A549 (cell line): Measurements from ENCODE around the gene DEXI. TPM values are rescaled to one million over a fixed set of nuclear protein-coding genes. Genes with fewer than 3 reads are reported as not detected.

Source experiments
- ATAC-seq, 2 experiments: fragments of 200-7000 bp in 1 of 2; fragments of >200 bp in 1 of 2; cut with Nextera tagmentation in 1 of 2; cut with Tn5 transposase in 1 of 2; 3 replicates each; pipeline versions ENCODE4 v1.8.0 to v1.9.1; 2018 to 2020; ENCODE audit warnings: mild to moderate bottlenecking in 1 of 2, moderate library complexity in 1 of 2
- CTCF ChIA-PET: fragments of 300-600 bp; sonication (Branson Sonifier 250); formaldehyde crosslinking; extraction: SDS; loops from one replicate; lab custom pipeline; 2021; ENCODE audit warnings: antibody characterized with exemption, inconsistent platforms; lab: Yijun Ruan, JAX
- POLR2A ChIA-PET: fragments of 350-600 bp; formaldehyde crosslinking; extraction: SDS; loops from one replicate; lab custom pipeline; 2021; ENCODE audit warnings: antibody characterized with exemption, inconsistent platforms; lab: Yijun Ruan, JAX
- DNase-seq, 2 experiments: peaks; one replicate each; pipeline versions ENCODE4 v3.0.0 to v3.0.0-alpha.2; 2011 to 2016; ENCODE audit warnings: low read depth in 1 of 2, low spot score in 1 of 2
- FAIRE-seq: peaks from 2 replicates; lab custom pipeline; 2011; peaks lifted over from hg19 to GRCh38; lab: Jason Lieb, UNC
- H3K27ac ChIP-seq, 2 experiments: fragments of >200 bp; sonication (Bioruptor Twin); formaldehyde crosslinking; 3 replicates each; pipeline ENCODE4 v1.5.1; 2016 to 2017
- H3K4me1 ChIP-seq: fragments of >200 bp; sonication (Bioruptor Twin); formaldehyde crosslinking; 3 replicates; pipeline ENCODE4 v1.6.1; 2016
- H3K4me2 ChIP-seq: fragments of >200 bp; sonication (Bioruptor Twin); formaldehyde crosslinking; 3 replicates; pipeline ENCODE4 v1.6.1; 2016
- H3K4me3 ChIP-seq: fragments of >200 bp; sonication (Bioruptor Twin); formaldehyde crosslinking; 3 replicates; pipeline ENCODE4 v1.5.1; 2016
- H3K9me3 ChIP-seq: fragments of >200 bp; sonication (Bioruptor Twin); formaldehyde crosslinking; 3 replicates; pipeline ENCODE4 v1.6.1; 2016
- EP300 ChIP-seq, 2 experiments: fragments of >200 bp; sonication (Bioruptor Twin); formaldehyde crosslinking; IDR thresholded peaks; 2 replicates in 1 of 2; 3 replicates in 1 of 2; pipeline ENCODE4 v1.6.1; 2016 to 2017
- HDAC2 ChIP-seq: fragments of 200-600 bp; sonication (generic); IDR thresholded peaks from 2 replicates; pipeline ENCODE4 v1.6.1; 2016
- KDM1A ChIP-seq: fragments of 200-600 bp; sonication (generic); IDR thresholded peaks from 2 replicates; pipeline ENCODE4 v1.6.1; 2016; ENCODE audit warnings: low read depth, mild to moderate bottlenecking
- MAZ ChIP-seq: fragments of 150-350 bp; IDR thresholded peaks from 2 replicates; pipeline ENCODE4 v1.6.1; 2014; ENCODE audit warnings: antibody characterized with exemption, low read depth, low read length, borderline replicate concordance
- MYC ChIP-seq: IDR thresholded peaks from 2 replicates; pipeline ENCODE4 v1.6.1; 2012; ENCODE audit warnings: mild to moderate bottlenecking, inconsistent platforms, low read length, improper control_type of control experiment, borderline replicate concordance
- NFE2L2 ChIP-seq: fragments of 150-350 bp; conservative IDR thresholded peaks from 2 replicates; pipeline ENCODE4 v1.6.1; 2014; ENCODE audit warnings: low read length
- PHF8 ChIP-seq: fragments of 200-600 bp; sonication (generic); IDR thresholded peaks from 2 replicates; pipeline ENCODE4 v1.6.1; 2016; ENCODE audit warnings: low read depth, mild to moderate bottlenecking, antibody characterized with exemption, moderate library complexity, borderline replicate concordance
- POLR2A ChIP-seq: IDR thresholded peaks from 2 replicates; pipeline ENCODE4 v1.6.1; 2012; ENCODE audit warnings: mild to moderate bottlenecking, low read length
- POLR2AphosphoS2 ChIP-seq: conservative IDR thresholded peaks from 2 replicates; pipeline ENCODE4 v1.6.1; 2012; ENCODE audit warnings: low read length, improper control_type of control experiment, inconsistent platforms
- TP53 ChIP-seq: fragments of 250-450 bp; sonication (Bioruptor Pico); IDR thresholded peaks from 2 replicates; pipeline ENCODE4 v1.5.0; 2021; ENCODE audit warnings: mild to moderate bottlenecking, moderate library complexity
- ZC3H11A ChIP-seq: fragments of 450-650 bp; IDR thresholded peaks from 2 replicates; pipeline ENCODE4 v1.6.1; 2014; ENCODE audit warnings: antibody characterized with exemption, mild to moderate bottlenecking
- ZNF302 ChIP-seq: fragments of 250-450 bp; sonication (Bioruptor Pico); IDR thresholded peaks from 2 replicates; pipeline ENCODE4 v1.9.0; 2021; ENCODE audit warnings: inconsistent platforms, mild to moderate bottlenecking, moderate library complexity
- ZSCAN20 ChIP-seq: fragments of 250-450 bp; sonication (Bioruptor Pico); IDR thresholded peaks from 2 replicates; pipeline ENCODE4 v1.8.0; 2022; ENCODE audit warnings: mild to moderate bottlenecking, moderate library complexity
- WGBS: methylation state at CpG from one replicate; pipeline ENCODE4 v1.1.6; 2017; ENCODE audit errors: missing lambda C conversion rate; 5-methylcytosine and 5-hydroxymethylcytosine counted together
- polyA plus RNA-seq, 4 experiments: library from polyadenylated mRNA; depleted of rRNA in 3 of 4; stranded (reverse); fragments of >200 nt; fragmentation: RNase III in 1 of 4; extraction: RNeasy Plus Mini Kit Qiagen cat#74134 plus additional on column Dnase treatment in 1 of 4; gene quantifications; 2 replicates in 3 of 4; 3 replicates in 1 of 4; pipeline ENCODE4 v1.2.3, GENCODE V29; 2011 to 2017
- TF ChIP-seq, protein P1 (sequence below): fragments of 250-450 bp; sonication (Bioruptor Pico); IDR thresholded peaks from 2 replicates; pipeline ENCODE4 v1.5.0; 2021; ENCODE audit warnings: mild to moderate bottlenecking, moderate library complexity, borderline replicate concordance
- TF ChIP-seq, protein P2 (sequence below): IDR thresholded peaks from 2 replicates; pipeline ENCODE4 v1.6.1; 2012
- TF ChIP-seq, protein P3 (sequence below): fragments of >200 bp; sonication (Bioruptor Twin); formaldehyde crosslinking; IDR thresholded peaks from 2 replicates; pipeline ENCODE4 v1.6.1; 2016
- TF ChIP-seq, protein P4 (sequence below): fragments of >200 bp; sonication (Bioruptor Twin); formaldehyde crosslinking; IDR thresholded peaks from 3 replicates; pipeline ENCODE4 v1.6.1; 2016
- TF ChIP-seq, protein P5 (sequence below): fragments of 200-600 bp; sonication (generic); IDR thresholded peaks from 2 replicates; pipeline ENCODE4 v1.6.1; 2016; ENCODE audit warnings: antibody characterized with exemption, mild to moderate bottlenecking, moderate library complexity

The DEXI gene
- polyA plus RNA-seq, 2 of the 4 experiments (the other 2 are of a cell fraction) = 22.0 to 34.0 TPM

DNA sequence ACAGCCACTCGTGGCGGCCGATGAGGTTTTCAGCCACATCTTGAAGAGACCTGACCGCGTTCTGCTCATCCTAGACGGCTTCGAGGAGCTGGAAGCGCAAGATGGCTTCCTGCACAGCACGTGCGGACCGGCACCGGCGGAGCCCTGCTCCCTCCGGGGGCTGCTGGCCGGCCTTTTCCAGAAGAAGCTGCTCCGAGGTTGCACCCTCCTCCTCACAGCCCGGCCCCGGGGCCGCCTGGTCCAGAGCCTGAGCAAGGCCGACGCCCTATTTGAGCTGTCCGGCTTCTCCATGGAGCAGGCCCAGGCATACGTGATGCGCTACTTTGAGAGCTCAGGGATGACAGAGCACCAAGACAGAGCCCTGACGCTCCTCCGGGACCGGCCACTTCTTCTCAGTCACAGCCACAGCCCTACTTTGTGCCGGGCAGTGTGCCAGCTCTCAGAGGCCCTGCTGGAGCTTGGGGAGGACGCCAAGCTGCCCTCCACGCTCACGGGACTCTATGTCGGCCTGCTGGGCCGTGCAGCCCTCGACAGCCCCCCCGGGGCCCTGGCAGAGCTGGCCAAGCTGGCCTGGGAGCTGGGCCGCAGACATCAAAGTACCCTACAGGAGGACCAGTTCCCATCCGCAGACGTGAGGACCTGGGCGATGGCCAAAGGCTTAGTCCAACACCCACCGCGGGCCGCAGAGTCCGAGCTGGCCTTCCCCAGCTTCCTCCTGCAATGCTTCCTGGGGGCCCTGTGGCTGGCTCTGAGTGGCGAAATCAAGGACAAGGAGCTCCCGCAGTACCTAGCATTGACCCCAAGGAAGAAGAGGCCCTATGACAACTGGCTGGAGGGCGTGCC is 35.1 kb downstream of the DEXI start:
- H3K4me2 ChIP-seq = no peak overlapping the region
- CTCF ChIA-PET = interaction anchor here (0.5 to 8.8 kb wide), 3 partner anchors 10 to 174 kb away, joined by 3 to 53 read pairs (median 3); no protein-coding TSS in a partner anchor
- no peak overlapping the region for H3K27ac ChIP-seq
- TF ChIP-seq, protein P1, sequence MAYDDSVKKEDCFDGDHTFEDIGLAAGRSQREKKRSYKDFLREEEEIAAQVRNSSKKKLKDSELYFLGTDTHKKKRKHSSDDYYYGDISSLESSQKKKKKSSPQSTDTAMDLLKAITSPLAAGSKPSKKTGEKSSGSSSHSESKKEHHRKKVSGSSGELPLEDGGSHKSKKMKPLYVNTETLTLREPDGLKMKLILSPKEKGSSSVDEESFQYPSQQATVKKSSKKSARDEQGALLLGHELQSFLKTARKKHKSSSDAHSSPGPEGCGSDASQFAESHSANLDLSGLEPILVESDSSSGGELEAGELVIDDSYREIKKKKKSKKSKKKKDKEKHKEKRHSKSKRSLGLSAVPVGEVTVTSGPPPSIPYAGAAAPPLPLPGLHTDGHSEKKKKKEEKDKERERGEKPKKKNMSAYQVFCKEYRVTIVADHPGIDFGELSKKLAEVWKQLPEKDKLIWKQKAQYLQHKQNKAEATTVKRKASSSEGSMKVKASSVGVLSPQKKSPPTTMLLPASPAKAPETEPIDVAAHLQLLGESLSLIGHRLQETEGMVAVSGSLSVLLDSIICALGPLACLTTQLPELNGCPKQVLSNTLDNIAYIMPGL (CRISPR knock-in tag) = no peak
- TF ChIP-seq, protein P2, sequence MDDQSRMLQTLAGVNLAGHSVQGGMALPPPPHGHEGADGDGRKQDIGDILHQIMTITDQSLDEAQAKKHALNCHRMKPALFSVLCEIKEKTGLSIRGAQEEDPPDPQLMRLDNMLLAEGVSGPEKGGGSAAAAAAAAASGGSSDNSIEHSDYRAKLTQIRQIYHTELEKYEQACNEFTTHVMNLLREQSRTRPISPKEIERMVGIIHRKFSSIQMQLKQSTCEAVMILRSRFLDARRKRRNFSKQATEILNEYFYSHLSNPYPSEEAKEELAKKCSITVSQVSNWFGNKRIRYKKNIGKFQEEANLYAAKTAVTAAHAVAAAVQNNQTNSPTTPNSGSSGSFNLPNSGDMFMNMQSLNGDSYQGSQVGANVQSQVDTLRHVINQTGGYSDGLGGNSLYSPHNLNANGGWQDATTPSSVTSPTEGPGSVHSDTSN = no peak
- TF ChIP-seq POLR2A (no peak), ZC3H11A (no peak), PHF8 (no peak)
- H3K9me3 ChIP-seq = peaks cover 8% of the 10 kb centered on the region; the same call in 2 of the 3 replicates
- ATAC-seq (peak; percentile 27 to 33; a peak in 4 of 6 replicates), FAIRE-seq (no peak), DNase-seq (no peak)
- POLR2A ChIA-PET = no interaction called here
- no peaks in the 10 kb centered on the region for H3K4me1 ChIP-seq
- 63% methylated on average over 7 of the region's 46 CpGs for WGBS
- no peak overlapping the region for H3K4me3 ChIP-seq

DNA sequence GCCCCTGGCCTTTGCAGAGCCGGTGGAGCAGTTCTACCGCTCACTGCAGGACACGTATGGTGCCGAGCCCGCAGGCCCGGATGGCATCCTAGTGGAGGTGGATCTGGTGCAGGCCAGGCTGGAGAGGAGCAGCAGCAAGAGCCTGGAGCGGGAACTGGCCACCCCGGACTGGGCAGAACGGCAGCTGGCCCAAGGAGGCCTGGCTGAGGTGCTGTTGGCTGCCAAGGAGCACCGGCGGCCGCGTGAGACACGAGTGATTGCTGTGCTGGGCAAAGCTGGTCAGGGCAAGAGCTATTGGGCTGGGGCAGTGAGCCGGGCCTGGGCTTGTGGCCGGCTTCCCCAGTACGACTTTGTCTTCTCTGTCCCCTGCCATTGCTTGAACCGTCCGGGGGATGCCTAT is 35.8 kb downstream of the DEXI start:
- H3K4me3 ChIP-seq = no peak overlapping the region
- CTCF ChIA-PET = interaction anchor here (0.5 to 8.8 kb wide), 3 partner anchors 9 to 173 kb away, joined by 3 to 53 read pairs (median 3); no protein-coding TSS in a partner anchor

More for the DNA sequence above, 35.8 kb downstream of the DEXI start:
- H3K4me2 ChIP-seq = no peak overlapping the region
- ATAC-seq (peak in 1 of 2 experiments; percentile 26; a peak in 2 of 6 replicates), FAIRE-seq (no peak), DNase-seq (no peak)
- peaks cover 8% of the 10 kb centered on the region; the same call in 2 of the 3 replicates for H3K9me3 ChIP-seq
- TF ChIP-seq, protein P3, sequence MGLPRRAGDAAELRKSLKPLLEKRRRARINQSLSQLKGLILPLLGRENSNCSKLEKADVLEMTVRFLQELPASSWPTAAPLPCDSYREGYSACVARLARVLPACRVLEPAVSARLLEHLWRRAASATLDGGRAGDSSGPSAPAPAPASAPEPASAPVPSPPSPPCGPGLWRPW = no peak
- TF ChIP-seq NFE2L2 = no peak
- no peak for TF ChIP-seq HDAC2
- no peak for TF ChIP-seq MAZ
- no peak for TF ChIP-seq EP300 (IDR thresholded peaks at IDR 0.05)
- TF ChIP-seq, protein P4, sequence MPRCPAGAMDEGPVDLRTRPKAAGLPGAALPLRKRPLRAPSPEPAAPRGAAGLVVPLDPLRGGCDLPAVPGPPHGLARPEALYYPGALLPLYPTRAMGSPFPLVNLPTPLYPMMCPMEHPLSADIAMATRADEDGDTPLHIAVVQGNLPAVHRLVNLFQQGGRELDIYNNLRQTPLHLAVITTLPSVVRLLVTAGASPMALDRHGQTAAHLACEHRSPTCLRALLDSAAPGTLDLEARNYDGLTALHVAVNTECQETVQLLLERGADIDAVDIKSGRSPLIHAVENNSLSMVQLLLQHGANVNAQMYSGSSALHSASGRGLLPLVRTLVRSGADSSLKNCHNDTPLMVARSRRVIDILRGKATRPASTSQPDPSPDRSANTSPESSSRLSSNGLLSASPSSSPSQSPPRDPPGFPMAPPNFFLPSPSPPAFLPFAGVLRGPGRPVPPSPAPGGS = no peak
- TF ChIP-seq, protein P5, sequence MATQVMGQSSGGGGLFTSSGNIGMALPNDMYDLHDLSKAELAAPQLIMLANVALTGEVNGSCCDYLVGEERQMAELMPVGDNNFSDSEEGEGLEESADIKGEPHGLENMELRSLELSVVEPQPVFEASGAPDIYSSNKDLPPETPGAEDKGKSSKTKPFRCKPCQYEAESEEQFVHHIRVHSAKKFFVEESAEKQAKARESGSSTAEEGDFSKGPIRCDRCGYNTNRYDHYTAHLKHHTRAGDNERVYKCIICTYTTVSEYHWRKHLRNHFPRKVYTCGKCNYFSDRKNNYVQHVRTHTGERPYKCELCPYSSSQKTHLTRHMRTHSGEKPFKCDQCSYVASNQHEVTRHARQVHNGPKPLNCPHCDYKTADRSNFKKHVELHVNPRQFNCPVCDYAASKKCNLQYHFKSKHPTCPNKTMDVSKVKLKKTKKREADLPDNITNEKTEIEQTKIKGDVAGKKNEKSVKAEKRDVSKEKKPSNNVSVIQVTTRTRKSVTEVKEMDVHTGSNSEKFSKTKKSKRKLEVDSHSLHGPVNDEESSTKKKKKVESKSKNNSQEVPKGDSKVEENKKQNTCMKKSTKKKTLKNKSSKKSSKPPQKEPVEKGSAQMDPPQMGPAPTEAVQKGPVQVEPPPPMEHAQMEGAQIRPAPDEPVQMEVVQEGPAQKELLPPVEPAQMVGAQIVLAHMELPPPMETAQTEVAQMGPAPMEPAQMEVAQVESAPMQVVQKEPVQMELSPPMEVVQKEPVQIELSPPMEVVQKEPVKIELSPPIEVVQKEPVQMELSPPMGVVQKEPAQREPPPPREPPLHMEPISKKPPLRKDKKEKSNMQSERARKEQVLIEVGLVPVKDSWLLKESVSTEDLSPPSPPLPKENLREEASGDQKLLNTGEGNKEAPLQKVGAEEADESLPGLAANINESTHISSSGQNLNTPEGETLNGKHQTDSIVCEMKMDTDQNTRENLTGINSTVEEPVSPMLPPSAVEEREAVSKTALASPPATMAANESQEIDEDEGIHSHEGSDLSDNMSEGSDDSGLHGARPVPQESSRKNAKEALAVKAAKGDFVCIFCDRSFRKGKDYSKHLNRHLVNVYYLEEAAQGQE = no peak
- TF ChIP-seq ZC3H11A = no peak
- no peak for TF ChIP-seq MYC
- TF ChIP-seq KDM1A = no peak
- TF ChIP-seq ZNF302 (CRISPR knock-in tag) = no peak
- TF ChIP-seq TP53 = no peak
- no peak for TF ChIP-seq ZSCAN20 (CRISPR knock-in tag)
- TF ChIP-seq POLR2AphosphoS2 = no peak
- WGBS = 69% methylated on average over 16 of the region's 19 CpGs
- POLR2A ChIA-PET = no interaction called here
- H3K4me1 ChIP-seq = no peaks in the 10 kb centered on the region
- no peak overlapping the region for H3K27ac ChIP-seq
